Lung (tissue), 12 donors: ENCODE measurements around the gene SULF2. TPM values are rescaled to one million over a fixed set of nuclear protein-coding genes. Genes with fewer than 3 reads are reported as not detected.

ENCODE experiments used
- ATAC-seq: fragments of 200-7000 bp; cut with Tn5 transposase; one replicate; pipeline ENCODE4 v1.9.1; 2020; ENCODE audit warnings: moderate number of reproducible peaks; ENCODE audit not compliant: insufficient read depth, low FRiP score
- DNase-seq, 3 donors: peaks; one replicate each; pipeline ENCODE4 v3.0.0-alpha.2; 2013 to 2017
- H3K27ac ChIP-seq, 2 donors: one replicate each; pipeline ENCODE4 v1.5.1; 2013; ENCODE audit warnings: mild to moderate bottlenecking in 2 of 2, moderate library complexity in 2 of 2, control low read depth in 1 of 2, inconsistent platforms in 1 of 2, low read depth in 1 of 2, low read length in 1 of 2
- H3K27me3 ChIP-seq, 3 donors: one replicate each; pipeline ENCODE4 v1.5.1; 2013; ENCODE audit warnings: low read length in 2 of 3; ENCODE audit not compliant: control insufficient read depth in 3 of 3, insufficient read depth in 3 of 3
- H3K36me3 ChIP-seq, 4 donors: one replicate each; pipeline ENCODE4 v1.5.1; 2013; ENCODE audit warnings: low read length in 4 of 4, mild to moderate bottlenecking in 1 of 4, moderate library complexity in 1 of 4; ENCODE audit not compliant: control insufficient read depth in 4 of 4, insufficient read depth in 4 of 4
- H3K4me1 ChIP-seq, 5 donors: one replicate each; pipeline ENCODE4 v1.5.1; 2013; ENCODE audit warnings: low read length in 5 of 5, mild to moderate bottlenecking in 2 of 5, moderate library complexity in 1 of 5; ENCODE audit not compliant: control insufficient read depth in 5 of 5, insufficient read depth in 5 of 5
- H3K4me3 ChIP-seq: one replicate; pipeline ENCODE4 v1.5.1; 2013; ENCODE audit warnings: mild to moderate bottlenecking, control low read depth, moderate library complexity
- H3K9ac ChIP-seq, 2 donors: one replicate each; pipeline ENCODE4 v1.5.1; 2013; ENCODE audit warnings: low read length in 2 of 2, control low read depth in 1 of 2; ENCODE audit not compliant: insufficient read depth in 1 of 2
- H3K9me3 ChIP-seq, 4 donors: one replicate each; pipeline ENCODE4 v1.5.1; 2013; ENCODE audit warnings: low read length in 3 of 4, mild to moderate bottlenecking in 1 of 4, moderate library complexity in 1 of 4; ENCODE audit not compliant: control insufficient read depth in 4 of 4, insufficient read depth in 3 of 4
- CTCF ChIP-seq: IDR thresholded peaks from 2 replicates; pipeline ENCODE4 v1.5.1; 2012; ENCODE audit warnings: mild to moderate bottlenecking; ENCODE audit errors: control extremely low read depth, extremely low read depth
- WGBS, 2 donors: extraction: QIAGEN DNeasy Blood & Tissue Kit; methylation state at CpG; one replicate each; pipeline ENCODE4 v1.1.7; 2013; 5-methylcytosine and 5-hydroxymethylcytosine counted together
- polyA plus RNA-seq, 2 donors: library from polyadenylated mRNA; stranded (reverse); fragments of 200-250 nt; gene quantifications; one replicate each; pipeline ENCODE4 v1.2.1, GENCODE V29; 2013
- total RNA-seq, 2 donors: library from RNA; depleted of rRNA in 1 of 2; stranded (reverse); fragments of >200 nt in 1 of 2; gene quantifications; one replicate each; pipeline ENCODE4 v1.2.1, GENCODE V29; 2014 to 2021
- donor health status: control.
- donor health status: control.
- donor health status: Bipolar disorder and iron deficiency.
- donor health status: healthy.
- donor health status: DM: yes; HTN: yes; CAD: no.

SULF2 gene
- total and polyA plus RNA-seq, 4 donors, result 17.7 to 42.4 (median 23.6) TPM

DNA sequence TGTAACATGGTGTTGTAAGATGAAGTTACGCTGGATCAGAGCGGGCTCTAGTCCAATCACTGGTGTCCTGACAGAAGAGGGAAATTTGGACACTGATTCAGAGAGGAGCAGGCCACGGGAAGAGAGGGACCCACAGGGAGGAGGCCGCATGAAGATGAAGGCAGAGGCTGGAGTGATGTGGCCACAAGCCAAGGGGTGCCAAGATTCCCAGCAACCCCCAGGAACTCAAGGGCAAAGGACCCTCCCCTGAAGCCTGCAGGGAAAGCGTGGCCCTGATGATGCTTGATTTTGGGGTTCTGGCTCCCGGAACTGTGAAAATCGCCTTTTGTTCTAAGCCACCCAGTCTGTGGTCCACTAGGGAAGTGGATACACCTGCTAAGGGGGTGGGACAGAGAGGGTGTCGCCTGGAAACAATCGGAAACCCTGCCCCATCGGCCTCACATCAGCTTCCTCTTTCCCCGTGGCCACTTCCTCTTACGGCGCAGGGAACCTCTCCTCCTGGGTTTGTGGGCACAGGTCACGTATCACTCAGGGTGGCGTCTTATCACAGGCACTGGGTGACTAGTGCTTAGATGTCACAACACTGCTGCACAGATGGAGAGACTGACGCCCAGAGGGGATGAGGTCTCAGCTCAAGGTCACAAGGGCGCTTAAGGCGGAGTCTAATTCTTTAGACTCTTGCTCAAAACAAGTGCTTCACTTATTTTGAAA, 58.0 kb downstream of the SULF2 start:
- Histone ChIP-seq H3K4me3 (no peak overlapping the region), H3K9me3 (no peaks in the 10 kb centered on the region), H3K27ac (peak overlapping the region in 1 of 2 donors; percentile 8), H3K9ac (no peak overlapping the region), H3K27me3 (no peaks in the 10 kb centered on the region), H3K36me3 (no peaks in the 10 kb centered on the region), H3K4me1 (peaks cover 0 to 3% (median 0%) of the 10 kb centered on the region in 5 donors)
- DNase-seq (peak in 2 of 3 donors; percentile 18 to 24), ATAC-seq (peak; percentile 76)
- TF ChIP-seq CTCF, result no peak
- WGBS, 2 donors, result 31 to 52% methylated on average over 18 of the region's 18 CpGs

GRCh38 chr20:47726632-47727031, 58.6 kb downstream of the SULF2 start:
- no peak for ATAC-seq

GRCh38 chr20:47725248-47725973, 59.9 kb downstream of the SULF2 start:
- Histone ChIP-seq H3K36me3 (no peaks in the 10 kb centered on the region), H3K9ac (no peak overlapping the region), H3K27me3 (no peaks in the 10 kb centered on the region), H3K27ac (no peak overlapping the region), H3K4me1 (peaks cover 0 to 10% (median 3%) of the 10 kb centered on the region in 5 donors), H3K4me3 (no peak overlapping the region), H3K9me3 (no peaks in the 10 kb centered on the region)
- peak; percentile 53 for ATAC-seq
- TF ChIP-seq CTCF, result peak; percentile 67
- peak; percentile 76 to 81 (median 78) for DNase-seq
- 59 to 60% methylated on average over 18 of the region's 18 CpGs for WGBS, 2 donors

More at GRCh38 chr20:47726632-47727031, 58.6 kb downstream of the SULF2 start:
- no peak for DNase-seq
- Histone ChIP-seq H3K27ac (no peak overlapping the region), H3K4me3 (no peak overlapping the region), H3K27me3 (no peaks in the 10 kb centered on the region), H3K36me3 (no peaks in the 10 kb centered on the region), H3K9ac (no peak overlapping the region), H3K9me3 (no peaks in the 10 kb centered on the region), H3K4me1 (peaks cover 0 to 3% (median 0%) of the 10 kb centered on the region in 5 donors)
- WGBS, 2 donors, result 88 to 92% methylated on average over 7 of the region's 7 CpGs
- no peak for TF ChIP-seq CTCF
